Left kidney (tissue), 8 donors: Measurements from ENCODE around the gene CYP27C1. TPM values are rescaled to one million over a fixed set of nuclear protein-coding genes. Genes with fewer than 3 reads are reported as not detected.
A peak's percentile ranks its signal among the peaks of the same experiment; 100 is the strongest.
"Not testable (repeated sequence)": the region's sequence is repeated elsewhere in the genome, so short reads cannot be mapped to it uniquely, and the experiment has no call there.

Experiments
- DNase-seq: peaks from one replicate; pipeline ENCODE4 v3.0.0-alpha.2; 2013
- long read RNA-seq, 8 donors: transcript quantifications; one replicate each; lab custom pipeline, GENCODE V29; 2026
- polyA plus RNA-seq: library from polyadenylated mRNA; unstranded; fragments of 120-200 nt; gene quantifications from one replicate; pipeline ENCODE4 v1.2.1, GENCODE V29; 2013; ENCODE audit not compliant: insufficient read length

Gene CYP27C1
- polyA plus RNA-seq, result 13.8 TPM
- long read RNA-seq, donor 1, result 0 reads
- long read RNA-seq, donor 2, result 0 reads
- long read RNA-seq, donor 3, result 0 reads
- long read RNA-seq, donor 4, result 0 reads
- long read RNA-seq, donor 5, result 0 reads
- long read RNA-seq, donor 6, result 0 reads
- long read RNA-seq, donor 7, result 0 reads
- long read RNA-seq, donor 8, result 0 reads

DNA sequence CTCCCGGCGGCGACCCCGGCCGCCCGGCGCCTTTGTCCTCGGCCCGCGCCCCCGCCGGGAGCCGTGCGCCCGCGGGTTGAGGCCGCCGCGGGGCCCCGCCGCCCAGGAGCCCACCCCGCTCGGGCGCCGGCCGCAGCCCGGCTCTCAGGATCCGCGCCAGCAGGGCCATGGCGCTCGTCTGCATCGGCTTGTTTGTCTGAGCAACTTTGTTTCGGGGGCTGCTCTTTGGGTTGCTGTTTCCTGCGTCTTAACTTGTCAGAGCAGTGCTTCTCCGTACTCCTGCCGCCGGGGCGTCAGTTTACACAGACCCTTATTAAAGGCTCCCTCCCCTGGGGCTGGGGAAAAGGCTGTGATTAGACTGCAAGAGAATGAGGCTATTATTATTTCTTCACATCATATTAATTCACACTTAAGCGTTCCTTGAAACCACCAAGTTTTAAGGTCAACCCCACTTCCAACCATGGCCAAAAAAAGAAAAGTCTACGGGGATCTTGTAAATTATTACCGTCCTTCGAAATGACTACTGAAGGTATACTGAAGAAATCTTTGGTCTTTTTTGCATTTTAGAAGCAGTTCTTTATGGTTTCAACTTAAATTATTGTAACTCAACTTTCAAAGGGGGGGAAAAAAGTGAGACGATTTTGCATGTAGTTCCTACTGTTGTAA, at the start of gene CYP27C1:
TSS of gene CYP27C1 (minus strand) at position 198 of the 666 bp plus-strand sequence. CDS start at position 169, 29 bp downstream.
- DNase-seq, result peak; percentile 60

GRCh38 chr2:127261804-127262406, 41.8 kb upstream of the CYP27C1 start:
- peak; percentile 0 for DNase-seq

- DNase-seq, result no peak
These were observed 39.3 kb upstream of the CYP27C1 start for GRCh38 chr2:127259355-127259754.

DNA sequence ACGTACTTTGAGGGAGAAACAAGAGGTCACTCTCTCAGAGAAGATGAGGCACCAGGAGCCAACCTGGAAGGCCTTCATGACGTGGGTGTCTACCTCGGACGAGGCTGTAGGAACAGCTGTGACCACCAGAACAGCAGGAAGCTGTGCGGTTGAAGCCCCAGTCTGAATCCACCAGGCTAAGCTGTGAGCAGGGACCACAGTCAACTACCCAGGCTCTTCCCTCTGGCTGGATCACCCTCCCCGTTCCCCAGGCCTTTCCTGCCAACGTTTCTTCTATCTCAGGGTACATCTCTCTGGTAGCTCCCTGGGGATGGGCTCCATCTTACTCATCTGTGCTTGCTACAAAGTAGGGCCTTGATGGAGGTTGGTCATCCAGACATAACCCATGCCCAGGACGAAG, 36.8 kb upstream of the CYP27C1 start:
- no peak for DNase-seq

GRCh38 chr2:127256381-127256780, 36.3 kb upstream of the CYP27C1 start:
- DNase-seq, result no peak

DNA sequence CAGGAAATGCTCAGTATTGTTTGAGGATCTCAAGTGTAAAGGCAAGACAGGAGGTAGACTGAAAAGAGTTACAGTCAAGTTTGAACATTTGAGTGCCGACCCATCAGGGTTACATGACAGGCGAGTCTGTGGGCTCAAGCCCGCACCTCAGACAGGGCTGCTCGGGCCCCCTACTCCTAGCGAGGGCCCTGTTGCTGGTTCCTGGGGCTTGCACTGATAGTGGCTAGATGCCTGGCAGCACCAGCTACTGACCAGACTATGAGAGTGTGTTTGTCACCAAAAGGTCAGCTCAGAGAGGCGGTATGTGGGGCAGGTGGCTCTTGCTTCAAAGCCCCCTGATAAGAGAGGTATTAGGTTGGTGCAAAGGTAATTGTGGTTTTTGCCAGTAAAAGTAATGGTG, 35.6 kb upstream of the CYP27C1 start:
- DNase-seq, result no peak

DNA sequence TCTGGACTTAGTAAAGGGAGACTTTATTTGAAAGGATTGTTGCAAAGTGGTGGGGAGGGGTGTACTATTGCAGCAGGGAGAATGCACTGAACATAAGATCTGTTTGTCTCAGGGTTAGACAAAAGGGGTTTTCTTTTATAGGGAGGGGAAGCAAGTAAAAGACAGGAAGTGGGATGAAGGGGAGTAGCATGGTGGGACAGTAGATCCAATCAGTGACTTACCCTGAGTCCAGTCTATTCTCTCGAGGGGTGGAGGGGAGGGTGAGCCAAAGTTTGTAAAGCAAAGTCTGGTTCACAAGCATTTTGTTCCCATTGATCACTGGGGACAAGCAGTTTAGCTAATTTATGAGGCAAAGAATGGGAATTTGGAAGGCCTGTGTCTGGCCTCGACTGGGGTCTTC, 35.0 kb upstream of the CYP27C1 start:
- peak; percentile 0 for DNase-seq

DNA sequence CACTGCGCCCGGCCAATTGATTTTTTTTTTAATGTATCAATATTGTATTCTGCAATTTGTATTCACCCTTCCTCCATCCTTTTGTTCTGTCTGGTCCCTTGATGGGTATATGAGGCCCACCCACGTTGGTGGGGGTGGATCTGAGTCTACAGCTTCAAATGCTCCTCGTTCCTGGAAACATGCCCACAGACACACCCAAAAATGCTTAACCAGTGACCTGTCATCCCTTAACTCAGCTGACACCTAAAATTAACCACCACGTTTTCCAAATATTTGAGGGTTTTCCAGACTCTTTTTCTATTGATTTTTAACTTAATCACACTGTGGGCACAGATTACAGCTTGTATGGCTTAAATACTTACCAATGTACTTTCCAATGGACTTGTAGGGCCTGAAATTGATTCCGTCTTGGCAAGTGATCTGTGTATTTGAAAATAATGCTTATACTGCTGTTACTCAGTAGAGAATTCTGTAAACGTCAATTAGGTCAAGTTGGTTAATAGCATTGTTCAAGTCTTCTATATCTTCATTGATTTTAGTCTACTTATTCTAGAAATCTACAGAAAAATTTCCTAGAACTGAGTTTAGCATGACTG, 34.4 kb upstream of the CYP27C1 start:
- no peak for DNase-seq

GRCh38 chr2:127241184-127241583, 21.1 kb upstream of the CYP27C1 start:
- DNase-seq, result not testable (repeated sequence)

DNA sequence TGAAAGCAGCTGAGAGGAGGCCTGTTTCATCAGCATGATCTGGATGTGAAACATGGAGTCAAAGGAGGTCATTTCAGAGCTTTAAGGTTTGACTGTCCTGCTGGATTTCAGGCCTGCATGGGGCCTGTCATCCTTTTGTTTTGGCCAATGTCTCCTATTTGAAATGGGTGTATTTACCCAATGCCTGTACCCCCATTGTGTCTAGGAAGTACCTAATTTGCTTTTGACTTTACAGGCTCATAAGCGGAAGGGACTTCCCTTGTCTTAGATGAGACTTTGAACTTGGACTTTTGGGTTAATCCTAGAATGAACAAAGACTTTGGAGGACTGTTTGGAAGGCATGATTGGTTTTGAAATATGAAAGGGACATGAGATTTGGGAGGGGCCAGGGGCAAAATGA, 19.3 kb upstream of the CYP27C1 start:
- DNase-seq, result no peak

DNA sequence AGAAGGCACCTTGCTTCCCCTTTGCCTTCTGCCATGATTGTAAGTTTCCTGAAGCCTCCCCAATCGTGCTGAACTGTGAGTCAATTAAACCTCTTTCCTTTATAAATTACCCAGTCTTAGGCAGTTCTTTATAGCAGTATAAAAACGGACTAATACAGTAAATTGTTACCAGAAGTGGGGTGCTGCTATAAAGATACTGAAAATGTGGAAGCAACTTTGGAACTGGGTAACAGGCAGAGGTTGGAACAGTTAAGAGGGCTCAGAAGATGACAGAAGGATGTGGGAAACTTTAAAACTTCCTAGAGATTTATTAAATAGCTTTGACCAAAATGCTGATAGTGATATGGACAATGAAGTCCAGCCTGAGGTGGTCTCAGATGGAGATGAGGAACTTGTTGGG, 17.7 kb upstream of the CYP27C1 start:
- DNase-seq, result not testable (repeated sequence)

DNA sequence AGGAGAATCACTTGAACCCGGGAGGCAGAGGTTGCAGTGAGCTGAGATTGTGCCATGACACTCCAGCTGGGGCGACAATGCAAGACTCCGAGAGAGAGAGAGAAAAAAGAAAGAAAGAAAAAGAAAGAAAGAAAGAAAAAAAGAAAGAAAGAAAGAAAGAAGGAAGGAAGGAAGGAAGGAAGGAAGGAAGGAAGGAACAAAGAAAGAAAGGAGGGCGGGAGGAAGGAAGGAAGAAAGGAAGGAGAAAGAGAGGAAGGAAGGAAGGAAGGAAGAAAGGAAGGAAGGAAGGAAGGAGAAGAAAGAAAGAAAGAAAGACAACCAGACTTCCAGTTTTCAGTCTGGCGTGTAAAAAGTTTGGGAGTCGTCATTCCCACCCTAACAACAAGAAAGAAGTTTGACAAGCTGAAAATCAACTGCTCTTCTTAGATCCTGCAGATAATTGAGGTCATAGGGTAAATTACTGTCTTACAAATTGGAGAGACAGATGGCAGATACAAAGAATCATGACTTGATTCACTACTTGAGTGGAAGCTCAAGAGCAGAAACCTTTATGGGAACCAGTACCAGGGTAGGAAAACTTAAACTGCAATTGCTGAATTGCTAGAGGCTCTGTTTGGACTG, 15.1 kb upstream of the CYP27C1 start:
- no peak for DNase-seq

DNA sequence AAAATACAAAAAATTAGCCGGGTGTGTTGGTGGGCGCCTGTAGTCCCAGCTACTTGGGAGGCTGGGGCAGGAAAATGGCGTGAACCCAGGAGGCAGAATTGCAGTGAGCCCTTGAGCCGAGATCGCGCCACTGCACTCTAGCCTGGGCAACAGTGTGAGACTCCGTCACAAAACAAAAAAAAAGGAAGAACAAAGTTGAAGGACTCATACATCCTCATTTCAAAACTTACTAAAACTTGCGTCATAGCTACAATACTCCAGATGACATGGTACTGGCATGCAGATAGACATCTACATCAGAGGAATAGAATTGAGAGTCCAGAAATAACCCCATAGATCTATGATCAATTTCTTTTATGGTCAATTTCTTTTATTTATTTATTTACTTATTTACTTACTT, 13.6 kb upstream of the CYP27C1 start:
- no peak for DNase-seq

DNA sequence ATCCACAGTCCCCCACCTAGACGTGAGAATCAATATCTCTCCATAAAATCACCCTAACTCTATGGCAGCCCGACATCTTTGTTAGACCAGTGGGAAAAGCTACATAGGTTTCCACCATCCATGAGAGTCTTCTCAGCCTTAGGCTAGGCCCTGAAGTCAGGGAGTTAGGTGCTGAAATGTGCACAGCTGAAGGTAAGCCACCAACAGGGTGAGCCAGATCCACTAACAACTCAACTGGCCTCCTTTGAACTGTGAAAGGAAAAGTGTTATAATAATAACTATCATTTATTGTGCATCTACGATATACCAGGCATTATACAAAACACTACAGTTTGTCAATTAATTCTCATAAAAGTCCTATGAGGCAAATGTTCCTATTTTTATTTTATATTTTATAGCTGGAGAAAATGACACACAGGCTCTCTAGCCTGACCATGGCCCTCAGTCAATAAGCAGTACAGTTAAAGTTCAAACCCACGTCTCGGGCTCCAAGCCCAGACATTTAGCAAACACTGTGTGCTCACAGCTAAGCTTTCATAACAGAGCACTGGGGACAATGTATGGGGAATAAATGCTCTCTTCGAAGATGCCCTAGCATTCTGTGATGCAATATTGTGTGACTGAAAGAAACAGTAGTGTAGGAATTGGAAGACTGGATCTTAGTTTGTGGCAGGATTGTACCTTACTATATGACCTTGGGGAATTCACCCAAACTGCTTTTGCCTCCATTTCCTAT, 11.2 kb upstream of the CYP27C1 start:
- DNase-seq, result no peak

GRCh38 chr2:127229555-127229954, 9.5 kb upstream of the CYP27C1 start:
- no peak for DNase-seq

GRCh38 chr2:127228102-127228501, 8.0 kb upstream of the CYP27C1 start:
- no peak for DNase-seq

DNA sequence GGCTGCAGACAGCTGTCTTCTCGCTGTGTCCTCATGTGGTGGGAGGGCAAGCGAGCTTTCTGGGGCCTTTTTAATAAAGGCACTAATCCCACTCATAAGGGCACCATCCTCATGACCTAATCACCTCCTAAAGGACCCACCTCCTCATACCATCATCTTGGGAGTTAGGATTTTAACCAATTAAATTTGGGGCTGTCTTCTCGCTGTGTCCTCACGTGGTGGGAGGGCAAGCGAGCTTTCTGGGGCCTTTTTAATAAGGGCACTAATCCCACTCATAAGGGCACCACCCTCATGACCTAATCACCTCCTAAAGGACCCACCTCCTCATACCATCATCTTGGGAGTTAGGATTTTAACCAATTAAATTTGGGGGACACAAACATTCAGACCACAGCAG, 7.2 kb upstream of the CYP27C1 start:
- not testable (repeated sequence) for DNase-seq

- no peak for DNase-seq
These were observed 6.6 kb upstream of the CYP27C1 start for GRCh38 chr2:127226520-127227263.

DNA sequence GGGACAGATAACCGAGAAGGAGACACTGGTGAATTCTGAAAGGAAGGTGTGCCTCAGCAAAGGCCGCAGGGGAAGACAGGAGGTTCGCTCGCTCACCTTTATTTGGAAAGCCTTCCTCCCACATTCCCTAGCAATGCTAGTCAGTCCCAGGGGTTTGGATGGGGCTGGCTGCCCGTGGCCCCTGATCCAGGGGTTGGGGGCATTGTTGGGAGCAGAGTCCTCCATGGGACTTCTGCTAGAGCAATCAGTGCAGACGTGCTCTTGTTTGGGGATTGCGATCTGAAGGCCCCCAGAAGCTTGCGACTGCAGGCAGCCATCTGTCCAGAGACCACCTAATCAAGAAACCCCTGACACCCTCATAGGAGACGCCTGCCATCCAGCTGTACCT, 6.0 kb upstream of the CYP27C1 start:
- DNase-seq, result no peak

DNA sequence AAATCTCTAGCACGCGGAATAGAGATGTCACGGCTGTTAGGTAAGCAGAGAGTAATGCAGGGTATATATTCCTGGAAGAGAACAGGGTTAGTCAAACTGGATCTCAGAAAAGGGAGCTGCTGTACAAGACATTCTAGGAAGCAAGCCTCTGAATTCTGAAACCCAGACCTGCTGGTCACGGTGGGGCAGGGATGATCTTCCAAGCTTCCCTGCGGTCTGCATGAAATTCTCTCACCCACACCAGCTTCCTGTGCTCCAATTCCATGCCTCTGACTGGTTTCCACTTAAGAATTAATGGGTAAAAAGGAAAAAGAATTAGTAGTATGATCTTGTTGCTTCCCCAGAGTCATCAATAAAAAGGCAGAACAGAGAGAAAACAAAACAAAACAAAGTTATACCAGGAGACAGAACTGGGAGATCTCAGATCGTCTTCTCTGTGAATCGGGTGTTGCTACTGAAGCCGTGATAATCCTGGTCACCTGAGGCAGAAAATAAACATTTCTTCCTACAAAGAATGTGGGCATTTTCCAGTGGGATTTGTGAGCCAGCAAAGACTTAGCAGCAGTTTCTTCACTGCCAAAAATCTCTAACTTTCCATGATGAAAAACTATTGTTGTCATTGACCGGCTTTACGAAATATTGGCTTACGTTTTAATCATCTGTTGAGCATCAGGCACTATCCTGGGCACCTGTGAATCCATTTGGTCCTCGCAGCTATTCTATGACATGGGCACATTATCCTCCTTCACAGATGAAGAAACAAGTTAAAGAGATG, 5.3 kb upstream of the CYP27C1 start:
- no peak for DNase-seq

GRCh38 chr2:127224135-127224534, 4.0 kb upstream of the CYP27C1 start:
- not testable (repeated sequence) for DNase-seq
